K562 (cell line): ENCODE results near the gene F13A1. TPM values are rescaled to one million over a fixed set of nuclear protein-coding genes. Genes with fewer than 3 reads are reported as not detected.

Experiments used
- CBX2 ChIP-seq: fragments of 200-600 bp; sonication (generic); IDR thresholded peaks from one replicate; pipeline ENCODE4 v1.6.1; 2012; ENCODE audit warnings: mild to moderate bottlenecking, low read length, inconsistent platforms; ENCODE audit not compliant: insufficient read depth, poor library complexity, severe bottlenecking
- DMBX1 ChIP-seq: fragments of 250-450 bp; sonication (Bioruptor Pico); IDR thresholded peaks from 2 replicates; pipeline ENCODE4 v1.8.0; 2022; ENCODE audit warnings: inconsistent platforms, mild to moderate bottlenecking, moderate library complexity, borderline replicate concordance
- ELF1 ChIP-seq: fragments of 200-800 bp; sonication (Bioruptor generic); IDR thresholded peaks from 2 replicates; pipeline ENCODE4 v1.6.1; 2016; ENCODE audit warnings: missing genetic modification characterization, missing compliant biosample characterization
- NFRKB ChIP-seq: fragments of 450-650 bp; IDR thresholded peaks from 2 replicates; pipeline ENCODE4 v1.6.1; 2016; ENCODE audit warnings: low read depth
- NUFIP1 ChIP-seq: fragments of 450-650 bp; IDR thresholded peaks from 2 replicates; pipeline ENCODE4 v1.6.1; 2018; ENCODE audit not compliant: partially characterized antibody
- PHB2 ChIP-seq: fragments of 450-650 bp; IDR thresholded peaks from 2 replicates; pipeline ENCODE4 v1.6.1; 2017; ENCODE audit warnings: low read depth
- PML ChIP-seq: IDR thresholded peaks from 2 replicates; pipeline ENCODE4 v1.6.1; 2012; ENCODE audit warnings: low read length, inconsistent platforms
- PRMT5 ChIP-seq: sonication (generic); formaldehyde crosslinking; IDR thresholded peaks from 2 replicates; pipeline ENCODE4 v1.5.0; 2020; ENCODE audit warnings: missing genetic modification reagents
- RBBP5 ChIP-seq: fragments of 200-600 bp; sonication (generic); IDR thresholded peaks from 2 replicates; pipeline ENCODE4 v1.6.1; 2012; ENCODE audit warnings: borderline replicate concordance, mild to moderate bottlenecking, low read length, control low read depth, inconsistent platforms; ENCODE audit not compliant: insufficient read depth, poor library complexity, severe bottlenecking
- ZNF436 ChIP-seq: fragments of 250-450, 450-650 bp; sonication (Bioruptor Pico); formaldehyde crosslinking; IDR thresholded peaks from 2 replicates; pipeline ENCODE4 v1.7.0; 2020; ENCODE audit warnings: mild to moderate bottlenecking
- ZNF668 ChIP-seq: fragments of 250-450 bp; sonication (Bioruptor Pico); IDR thresholded peaks from 2 replicates; pipeline ENCODE4 v1.8.0; 2022; ENCODE audit warnings: mild to moderate bottlenecking, inconsistent platforms
- polyA plus RNA-seq, 8 experiments: library from polyadenylated mRNA; depleted of rRNA in 4 of 8; stranded (reverse) in 5 of 8; unstranded in 3 of 8; fragments of >200 nt; fragmentation: Nextera tagmentation in 2 of 8; fragmentation: Illumina TruSeq in 1 of 8; extraction: Ambion mirVana in 2 of 8; extraction: Trizol in 1 of 8; gene quantifications; 2 replicates each; pipeline versions ENCODE4 v1.2.1 to v1.2.3, GENCODE V29; 2011 to 2014; ENCODE audit warnings: inconsistent platforms in 1 of 8, missing spikeins in 1 of 8
- total RNA-seq, 7 experiments: library from RNA; depleted of rRNA in 6 of 7; stranded (reverse); fragments of >200 nt in 6 of 7; fragmentation: Illumina TruSeq in 2 of 7; extraction: Trizol in 2 of 7; gene quantifications; 2 replicates each; pipeline versions ENCODE4 v1.2.1 to v1.2.3, GENCODE V29; 2011 to 2021; ENCODE audit warnings: low replicate concordance in 1 of 7
- TF ChIP-seq, protein P1 (sequence below): fragments of 450-650 bp; formaldehyde crosslinking; IDR thresholded peaks from 2 replicates; pipeline ENCODE4 v1.4.0; 2020; ENCODE audit warnings: mild to moderate bottlenecking, moderate library complexity
- TF ChIP-seq, protein P2 (sequence below): fragments of 250-450 bp; sonication (Bioruptor Pico); IDR thresholded peaks from 2 replicates; pipeline ENCODE4 v1.8.0; 2022; ENCODE audit warnings: inconsistent platforms
- TF ChIP-seq, protein P3 (sequence below), 2 experiments: fragments of 150-350 bp in 1 of 2; IDR thresholded peaks; 2 replicates each; pipeline ENCODE4 v1.6.1; 2012 to 2016; ENCODE audit warnings: low read depth in 2 of 2, low read length in 2 of 2, mild to moderate bottlenecking in 1 of 2, moderate library complexity in 1 of 2

The F13A1 gene
- total and polyA plus RNA-seq, 9 of the 15 experiments (the other 6 are each of a cell fraction or from before 2014, with no cell fraction given) = 0.33 TPM; not detected in 8

DNA sequence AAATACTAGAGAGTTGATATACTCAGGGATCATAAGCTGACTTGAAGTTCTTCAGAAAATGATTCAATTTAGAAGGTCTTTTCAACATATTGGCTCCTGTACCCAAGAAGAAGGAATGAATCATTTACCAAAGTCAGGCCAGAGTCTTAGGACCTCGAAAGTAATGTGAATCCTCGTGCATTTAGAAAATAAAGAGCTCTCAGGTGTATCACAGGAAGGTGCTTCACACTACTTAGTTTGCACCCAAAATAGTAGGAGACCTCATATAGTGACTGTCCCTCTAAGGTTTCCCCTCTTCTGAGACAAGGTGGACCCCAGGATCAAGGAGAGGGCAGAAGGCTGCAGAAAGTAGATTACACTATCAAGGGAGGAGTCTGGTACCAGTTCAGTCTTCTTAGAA lies 71.8 kb downstream of the F13A1 start (continued):
- TF ChIP-seq, protein P1, sequence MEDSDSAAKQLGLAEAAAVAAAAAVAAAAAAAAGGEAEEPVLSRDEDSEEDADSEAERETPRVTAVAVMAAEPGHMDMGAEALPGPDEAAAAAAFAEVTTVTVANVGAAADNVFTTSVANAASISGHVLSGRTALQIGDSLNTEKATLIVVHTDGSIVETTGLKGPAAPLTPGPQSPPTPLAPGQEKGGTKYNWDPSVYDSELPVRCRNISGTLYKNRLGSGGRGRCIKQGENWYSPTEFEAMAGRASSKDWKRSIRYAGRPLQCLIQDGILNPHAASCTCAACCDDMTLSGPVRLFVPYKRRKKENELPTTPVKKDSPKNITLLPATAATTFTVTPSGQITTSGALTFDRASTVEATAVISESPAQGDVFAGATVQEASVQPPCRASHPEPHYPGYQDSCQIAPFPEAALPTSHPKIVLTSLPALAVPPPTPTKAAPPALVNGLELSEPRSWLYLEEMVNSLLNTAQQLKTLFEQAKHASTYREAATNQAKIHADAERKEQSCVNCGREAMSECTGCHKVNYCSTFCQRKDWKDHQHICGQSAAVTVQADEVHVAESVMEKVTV (CRISPR knock-in tag) = no peak
- no peak for TF ChIP-seq PRMT5
- TF ChIP-seq NFRKB = no peak
- TF ChIP-seq, protein P2, sequence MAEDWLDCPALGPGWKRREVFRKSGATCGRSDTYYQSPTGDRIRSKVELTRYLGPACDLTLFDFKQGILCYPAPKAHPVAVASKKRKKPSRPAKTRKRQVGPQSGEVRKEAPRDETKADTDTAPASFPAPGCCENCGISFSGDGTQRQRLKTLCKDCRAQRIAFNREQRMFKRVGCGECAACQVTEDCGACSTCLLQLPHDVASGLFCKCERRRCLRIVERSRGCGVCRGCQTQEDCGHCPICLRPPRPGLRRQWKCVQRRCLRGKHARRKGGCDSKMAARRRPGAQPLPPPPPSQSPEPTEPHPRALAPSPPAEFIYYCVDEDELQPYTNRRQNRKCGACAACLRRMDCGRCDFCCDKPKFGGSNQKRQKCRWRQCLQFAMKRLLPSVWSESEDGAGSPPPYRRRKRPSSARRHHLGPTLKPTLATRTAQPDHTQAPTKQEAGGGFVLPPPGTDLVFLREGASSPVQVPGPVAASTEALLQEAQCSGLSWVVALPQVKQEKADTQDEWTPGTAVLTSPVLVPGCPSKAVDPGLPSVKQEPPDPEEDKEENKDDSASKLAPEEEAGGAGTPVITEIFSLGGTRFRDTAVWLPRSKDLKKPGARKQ = no peak
- no peak for TF ChIP-seq NUFIP1
- TF ChIP-seq RBBP5 = no peak
- no peak for TF ChIP-seq ZNF668
- TF ChIP-seq ZNF436 (CRISPR knock-in tag) = no peak
- no peak for TF ChIP-seq PHB2
- no peak for TF ChIP-seq DMBX1 (CRISPR knock-in tag)
- TF ChIP-seq, protein P3, sequence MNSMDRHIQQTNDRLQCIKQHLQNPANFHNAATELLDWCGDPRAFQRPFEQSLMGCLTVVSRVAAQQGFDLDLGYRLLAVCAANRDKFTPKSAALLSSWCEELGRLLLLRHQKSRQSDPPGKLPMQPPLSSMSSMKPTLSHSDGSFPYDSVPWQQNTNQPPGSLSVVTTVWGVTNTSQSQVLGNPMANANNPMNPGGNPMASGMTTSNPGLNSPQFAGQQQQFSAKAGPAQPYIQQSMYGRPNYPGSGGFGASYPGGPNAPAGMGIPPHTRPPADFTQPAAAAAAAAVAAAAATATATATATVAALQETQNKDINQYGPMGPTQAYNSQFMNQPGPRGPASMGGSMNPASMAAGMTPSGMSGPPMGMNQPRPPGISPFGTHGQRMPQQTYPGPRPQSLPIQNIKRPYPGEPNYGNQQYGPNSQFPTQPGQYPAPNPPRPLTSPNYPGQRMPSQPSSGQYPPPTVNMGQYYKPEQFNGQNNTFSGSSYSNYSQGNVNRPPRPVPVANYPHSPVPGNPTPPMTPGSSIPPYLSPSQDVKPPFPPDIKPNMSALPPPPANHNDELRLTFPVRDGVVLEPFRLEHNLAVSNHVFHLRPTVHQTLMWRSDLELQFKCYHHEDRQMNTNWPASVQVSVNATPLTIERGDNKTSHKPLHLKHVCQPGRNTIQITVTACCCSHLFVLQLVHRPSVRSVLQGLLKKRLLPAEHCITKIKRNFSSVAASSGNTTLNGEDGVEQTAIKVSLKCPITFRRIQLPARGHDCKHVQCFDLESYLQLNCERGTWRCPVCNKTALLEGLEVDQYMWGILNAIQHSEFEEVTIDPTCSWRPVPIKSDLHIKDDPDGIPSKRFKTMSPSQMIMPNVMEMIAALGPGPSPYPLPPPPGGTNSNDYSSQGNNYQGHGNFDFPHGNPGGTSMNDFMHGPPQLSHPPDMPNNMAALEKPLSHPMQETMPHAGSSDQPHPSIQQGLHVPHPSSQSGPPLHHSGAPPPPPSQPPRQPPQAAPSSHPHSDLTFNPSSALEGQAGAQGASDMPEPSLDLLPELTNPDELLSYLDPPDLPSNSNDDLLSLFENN (IDR thresholded peaks at IDR 0.05; ENCODE audit: low read depth in 2 of 2, low read length in 2 of 2) = no peak
- no peak for TF ChIP-seq CBX2
- TF ChIP-seq PML = no peak
- TF ChIP-seq ELF1 (tag) = no peak
- TF ChIP-seq, all 486 proteins: peak for 0
